ENCODE measurements around the gene CPLX1.
"Not testable (repeated sequence)": the region's sequence is repeated elsewhere in the genome, so short reads cannot be mapped to it uniquely, and the experiment has no call there.

CPLX1 gene

DNA sequence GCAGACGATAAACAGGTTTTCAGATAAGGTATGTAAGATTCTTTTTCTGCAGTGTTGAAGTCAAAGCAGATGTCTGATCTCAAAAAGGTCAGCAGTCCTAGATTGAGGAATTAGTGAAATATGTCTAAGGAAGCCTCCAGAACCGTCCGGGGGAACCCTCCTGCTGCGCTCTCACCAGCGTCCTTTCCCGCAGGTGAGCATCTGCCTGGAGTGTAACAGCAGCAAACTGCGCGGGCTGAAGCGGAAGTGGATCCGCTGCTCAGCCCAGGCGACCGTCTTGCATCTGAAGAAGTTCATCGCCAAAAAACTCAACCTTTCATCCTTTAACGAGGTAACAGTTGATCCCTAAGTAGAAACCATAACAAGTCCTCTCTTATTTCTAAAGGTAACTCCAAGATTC lies 64.8 kb downstream of the CPLX1 start:
- TF ChIP-seq, protein P1, sequence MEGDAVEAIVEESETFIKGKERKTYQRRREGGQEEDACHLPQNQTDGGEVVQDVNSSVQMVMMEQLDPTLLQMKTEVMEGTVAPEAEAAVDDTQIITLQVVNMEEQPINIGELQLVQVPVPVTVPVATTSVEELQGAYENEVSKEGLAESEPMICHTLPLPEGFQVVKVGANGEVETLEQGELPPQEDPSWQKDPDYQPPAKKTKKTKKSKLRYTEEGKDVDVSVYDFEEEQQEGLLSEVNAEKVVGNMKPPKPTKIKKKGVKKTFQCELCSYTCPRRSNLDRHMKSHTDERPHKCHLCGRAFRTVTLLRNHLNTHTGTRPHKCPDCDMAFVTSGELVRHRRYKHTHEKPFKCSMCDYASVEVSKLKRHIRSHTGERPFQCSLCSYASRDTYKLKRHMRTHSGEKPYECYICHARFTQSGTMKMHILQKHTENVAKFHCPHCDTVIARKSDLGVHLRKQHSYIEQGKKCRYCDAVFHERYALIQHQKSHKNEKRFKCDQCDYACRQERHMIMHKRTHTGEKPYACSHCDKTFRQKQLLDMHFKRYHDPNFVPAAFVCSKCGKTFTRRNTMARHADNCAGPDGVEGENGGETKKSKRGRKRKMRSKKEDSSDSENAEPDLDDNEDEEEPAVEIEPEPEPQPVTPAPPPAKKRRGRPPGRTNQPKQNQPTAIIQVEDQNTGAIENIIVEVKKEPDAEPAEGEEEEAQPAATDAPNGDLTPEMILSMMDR (IDR thresholded peaks at IDR 0.05) = no peak
- H3K27me3 ChIP-seq (ENCODE audit: control insufficient read depth, insufficient read depth, low read length) = no peaks in the 10 kb centered on the region
- H3K79me2 ChIP-seq = no peaks in the 10 kb centered on the region
- H3K9ac ChIP-seq = no peak overlapping the region
- no peaks in the 10 kb centered on the region for H3K4me1 ChIP-seq
- H3K4me2 ChIP-seq (ENCODE audit: low read length) = no peak overlapping the region
- H3K27ac ChIP-seq = no peak overlapping the region
- H3K36me3 ChIP-seq (ENCODE audit: control insufficient read depth, insufficient read depth, low read length) = no peaks in the 10 kb centered on the region
- H3K9me3 ChIP-seq (ENCODE audit: control insufficient read depth, low read length) = no peaks in the 10 kb centered on the region
- H2AFZ ChIP-seq = no peak overlapping the region
- H3K4me3 ChIP-seq (ENCODE audit: low read depth, low read length) = no peak overlapping the region

DNA sequence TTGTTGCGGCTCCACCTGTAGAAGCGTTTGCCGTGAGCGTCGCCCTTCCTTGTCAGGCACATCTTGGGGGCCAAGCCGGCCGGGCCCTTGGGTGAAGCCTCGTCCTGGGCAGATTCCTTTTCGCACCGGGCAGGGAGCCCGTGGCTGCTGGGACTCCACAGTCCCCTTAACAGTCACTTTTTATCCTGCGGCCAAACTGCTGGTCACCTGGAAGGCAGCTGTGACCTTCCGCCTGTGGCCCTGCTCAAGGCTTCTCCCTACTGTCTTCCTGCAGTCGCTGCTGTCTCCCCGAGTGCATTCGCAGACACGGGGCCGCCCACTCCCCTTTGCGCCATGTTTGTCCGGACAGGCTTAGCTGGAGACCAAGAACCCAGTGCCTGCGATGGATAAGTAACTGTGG lies 65.3 kb downstream of the CPLX1 start:
- H3K27ac ChIP-seq = no peak overlapping the region
- no peak overlapping the region for H2AFZ ChIP-seq
- H3K4me3 ChIP-seq (ENCODE audit: low read depth, low read length) = no peak overlapping the region
- TF ChIP-seq, protein P1 (IDR thresholded peaks at IDR 0.05) = no peak
- no peak overlapping the region for H3K9ac ChIP-seq
- H3K4me2 ChIP-seq (ENCODE audit: low read length) = no peak overlapping the region
- H3K27me3 ChIP-seq (ENCODE audit: control insufficient read depth, insufficient read depth, low read length) = no peaks in the 10 kb centered on the region
- H3K36me3 ChIP-seq (ENCODE audit: control insufficient read depth, insufficient read depth, low read length) = no peaks in the 10 kb centered on the region
- H3K9me3 ChIP-seq (ENCODE audit: control insufficient read depth, low read length) = no peaks in the 10 kb centered on the region
- no peaks in the 10 kb centered on the region for H3K79me2 ChIP-seq
- no peaks in the 10 kb centered on the region for H3K4me1 ChIP-seq

DNA sequence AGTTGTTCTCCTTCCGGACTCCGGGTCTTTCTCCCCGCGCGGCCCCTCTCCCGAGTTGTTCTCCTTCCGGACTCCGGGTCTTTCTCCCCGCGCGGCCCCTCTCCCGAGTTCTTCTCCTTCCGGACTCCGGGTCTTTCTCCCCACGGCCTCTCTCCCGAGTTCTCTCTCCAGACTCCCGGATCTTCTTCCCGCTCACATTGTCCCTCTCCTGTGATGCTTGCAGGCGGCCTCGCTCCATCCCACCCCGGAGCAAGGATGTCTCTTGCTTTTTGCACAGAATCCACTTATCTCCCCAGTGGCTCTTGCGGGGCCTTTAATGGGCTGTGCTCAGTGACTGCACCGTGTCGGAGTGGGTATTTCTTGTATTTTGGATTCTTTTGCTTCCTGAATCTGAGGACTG lies 66.1 kb downstream of the CPLX1 start:
- not testable (repeated sequence) for H3K9me3 ChIP-seq (ENCODE audit: control insufficient read depth, low read length); H3K4me1 ChIP-seq; H3K4me2 ChIP-seq (ENCODE audit: low read length); H3K79me2 ChIP-seq; H3K27me3 ChIP-seq (ENCODE audit: control insufficient read depth, insufficient read depth, low read length); H3K36me3 ChIP-seq (ENCODE audit: control insufficient read depth, insufficient read depth, low read length); H3K27ac ChIP-seq; H2AFZ ChIP-seq; H3K9ac ChIP-seq; H3K4me3 ChIP-seq (ENCODE audit: low read depth, low read length)

DNA sequence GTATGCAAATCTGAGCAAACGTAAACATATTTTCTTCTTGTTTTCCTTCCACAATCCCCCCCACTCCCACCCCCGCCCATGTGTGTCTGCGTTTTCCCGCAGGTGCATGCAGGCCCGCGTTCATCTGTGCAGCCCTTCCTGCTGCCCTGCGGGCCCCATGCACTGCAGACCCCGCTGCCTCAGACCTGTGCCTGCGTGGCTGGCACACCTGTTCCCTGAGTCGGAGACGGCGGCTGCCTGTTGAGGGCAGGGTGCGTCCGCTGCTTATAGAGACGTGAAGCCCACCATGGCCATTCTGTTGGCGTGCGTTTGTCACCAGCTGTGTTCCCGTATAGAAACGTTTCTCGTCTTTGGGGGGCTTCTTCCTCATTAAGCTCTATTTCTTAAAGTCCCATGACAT lies 68.8 kb downstream of the CPLX1 start:
- no peaks in the 10 kb centered on the region for H3K9me3 ChIP-seq (ENCODE audit: control insufficient read depth, low read length)
- no peaks in the 10 kb centered on the region for H3K4me1 ChIP-seq
- H3K27me3 ChIP-seq (ENCODE audit: control insufficient read depth, insufficient read depth, low read length) = no peaks in the 10 kb centered on the region
- no peak overlapping the region for H3K4me2 ChIP-seq (ENCODE audit: low read length)
- no peaks in the 10 kb centered on the region for H3K79me2 ChIP-seq
- H3K4me3 ChIP-seq (ENCODE audit: low read depth, low read length) = no peak overlapping the region
- TF ChIP-seq, protein P1 (IDR thresholded peaks at IDR 0.05) = no peak
- no peak overlapping the region for H2AFZ ChIP-seq
- no peak overlapping the region for H3K9ac ChIP-seq
- H3K27ac ChIP-seq = no peak overlapping the region
- no peaks in the 10 kb centered on the region for H3K36me3 ChIP-seq (ENCODE audit: control insufficient read depth, insufficient read depth, low read length)

DNA sequence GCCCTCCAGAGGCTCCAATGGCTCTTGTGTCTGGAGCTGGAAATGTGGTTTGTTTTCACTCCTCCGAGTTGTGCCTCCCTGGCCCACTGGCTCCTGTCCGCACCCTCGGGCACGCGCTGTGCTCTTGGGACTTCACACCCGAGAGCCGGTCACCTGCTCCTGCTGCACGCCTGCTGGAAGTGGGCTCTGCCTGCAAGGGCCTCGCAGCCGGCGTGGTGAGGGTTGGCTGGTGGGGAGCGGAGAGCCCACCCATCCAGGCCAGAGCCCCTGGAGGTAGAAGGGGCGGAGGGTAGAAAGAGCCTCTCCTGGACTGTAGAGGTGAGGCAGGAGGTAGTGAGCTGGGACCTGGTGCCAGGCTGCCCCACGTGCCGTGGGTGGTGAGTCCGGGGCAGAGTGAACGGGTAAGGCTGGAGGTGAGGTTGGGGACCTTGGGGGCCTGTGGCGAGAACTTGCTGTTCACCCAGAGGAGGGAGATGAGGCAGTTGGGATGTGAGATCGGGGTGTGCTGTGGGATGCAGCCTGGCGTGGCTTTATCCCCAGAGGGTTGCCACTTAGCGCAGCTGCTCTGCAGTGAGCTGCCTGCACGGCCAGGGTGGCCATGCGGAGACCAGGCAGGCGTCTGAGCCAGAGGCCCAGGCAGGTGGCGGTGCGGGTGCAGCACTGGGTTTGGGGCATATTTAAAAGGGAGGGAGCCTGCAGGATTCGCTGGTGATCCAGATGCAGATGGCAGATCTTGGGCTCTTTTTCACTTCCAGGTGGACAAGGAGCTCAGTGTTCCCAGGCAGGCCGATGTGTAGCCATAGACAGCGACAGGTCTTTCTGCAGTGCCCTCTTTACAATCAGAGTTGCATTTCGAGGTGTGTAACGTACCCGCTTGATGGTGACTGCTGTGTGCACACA lies 71.5 kb downstream of the CPLX1 start:
- Histone ChIP-seq H3K9ac (no peak overlapping the region), H3K27me3 (ENCODE audit: control insufficient read depth, insufficient read depth, low read length) (no peaks in the 10 kb centered on the region), H3K4me1 (no peaks in the 10 kb centered on the region), H3K9me3 (ENCODE audit: control insufficient read depth, low read length) (no peaks in the 10 kb centered on the region), H3K4me2 (ENCODE audit: low read length) (no peak overlapping the region), H3K4me3 (ENCODE audit: low read depth, low read length) (no peak overlapping the region), H3K79me2 (no peaks in the 10 kb centered on the region), H2AFZ (no peak overlapping the region), H3K27ac (no peak overlapping the region), H3K36me3 (ENCODE audit: control insufficient read depth, insufficient read depth, low read length) (no peaks in the 10 kb centered on the region)
- TF ChIP-seq, protein P1 (IDR thresholded peaks at IDR 0.05) = no peak

DNA sequence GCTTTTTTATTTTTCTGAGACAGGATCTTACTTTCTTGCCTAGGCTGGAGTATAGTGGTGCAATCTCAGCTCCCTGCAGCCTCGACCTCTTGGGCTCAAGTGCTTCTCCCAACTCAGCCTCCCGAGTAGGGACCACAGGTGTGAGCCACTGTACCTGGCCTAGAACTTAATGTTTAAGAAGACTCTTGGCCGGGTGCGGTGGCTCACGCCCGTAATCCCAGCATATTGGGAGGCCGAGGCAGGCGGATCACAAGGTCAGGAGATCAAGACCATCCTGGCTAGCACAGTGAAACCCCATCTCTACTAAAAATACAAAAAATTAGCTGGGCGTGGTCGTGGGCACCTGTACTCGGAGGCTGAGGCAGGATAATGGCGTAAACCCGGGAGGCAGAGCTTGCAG lies 72.7 kb downstream of the CPLX1 start:
- H3K27ac ChIP-seq; H3K4me3 ChIP-seq (ENCODE audit: low read depth, low read length); H3K79me2 ChIP-seq; H3K4me2 ChIP-seq (ENCODE audit: low read length); H3K9ac ChIP-seq; H2AFZ ChIP-seq; H3K36me3 ChIP-seq (ENCODE audit: control insufficient read depth, insufficient read depth, low read length); H3K4me1 ChIP-seq; H3K9me3 ChIP-seq (ENCODE audit: control insufficient read depth, low read length); H3K27me3 ChIP-seq (ENCODE audit: control insufficient read depth, insufficient read depth, low read length): not testable (repeated sequence)
